ENCODE results near the gene RANBP3L. TPM values are rescaled to one million over a fixed set of nuclear protein-coding genes. Genes with fewer than 3 reads are reported as not detected.

Gene RANBP3L
- total RNA-seq, 1 experiment from 2014 or later: not detected

DNA sequence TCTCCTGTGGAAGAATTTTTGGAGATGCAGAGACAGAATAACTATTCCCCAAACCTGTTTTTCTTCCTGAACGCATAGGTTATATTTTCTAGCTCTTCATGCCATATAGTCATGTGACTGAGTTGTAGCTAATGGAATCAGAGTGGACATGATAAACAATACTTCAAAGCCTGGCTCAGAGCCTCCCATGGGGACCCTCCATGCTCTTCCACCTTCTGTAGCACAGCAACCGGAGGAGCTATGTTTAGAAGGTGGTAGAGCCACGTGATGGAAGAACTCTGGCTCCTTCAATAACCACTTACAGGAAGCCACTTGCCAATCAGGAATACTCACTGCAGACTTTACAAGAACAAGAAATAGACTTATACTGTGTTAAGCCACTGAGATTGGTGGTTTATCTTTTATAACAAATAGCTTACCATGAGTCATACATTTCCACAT, 99.2 kb downstream of the RANBP3L start:
- Histone ChIP-seq H3K14ac (ENCODE audit: insufficient read depth, low read length) (no peak overlapping the region), H3T11ph (ENCODE audit: low read length) (no peak overlapping the region), H3K23me2 (ENCODE audit: insufficient read length, low read depth, low read length, poor library complexity, severe bottlenecking) (no peaks in the 10 kb centered on the region), H2AK5ac (ENCODE audit: insufficient read length, low read length) (no peak overlapping the region), H4K8ac (replicated peaks; ENCODE audit: insufficient read length, low read depth, low read length) (no peak overlapping the region), H3K4me1 (ENCODE audit: insufficient read depth, low read length) (no peaks in the 10 kb centered on the region), H4K20me1 (ENCODE audit: control insufficient read depth, insufficient read depth, insufficient read length) (no peaks in the 10 kb centered on the region), H3K27me3 (ENCODE audit: insufficient read depth, low read length) (no peaks in the 10 kb centered on the region), H3K18ac (ENCODE audit: insufficient read length, low read depth, low read length) (no peak overlapping the region), H3K4me2 (ENCODE audit: insufficient read depth, insufficient read length, low read length) (no peak overlapping the region), H4K5ac (ENCODE audit: insufficient read length, low read depth, low read length) (no peak overlapping the region), H4K91ac (ENCODE audit: insufficient read length, low read depth, low read length) (no peak overlapping the region), H3K79me1 (ENCODE audit: insufficient read depth, low read depth, low read length, poor library complexity, severe bottlenecking) (no peaks in the 10 kb centered on the region), H3K9ac (ENCODE audit: extremely low read depth, insufficient read length, low read length) (no peak overlapping the region), H3K23ac (ENCODE audit: insufficient read length, low read depth, low read length) (no peak overlapping the region), H2BK5ac (ENCODE audit: insufficient read length, low read length) (no peak overlapping the region), H3K9me3 (ENCODE audit: control insufficient read depth, low read depth, low read length) (no peaks in the 10 kb centered on the region), H2BK120ac (ENCODE audit: low read depth, low read length, poor library complexity, severe bottlenecking) (no peak overlapping the region), H3K4ac (ENCODE audit: low read depth, low read length) (no peak overlapping the region), H3K56ac (ENCODE audit: insufficient read length, low read depth, low read length) (no peak overlapping the region), H2BK15ac (ENCODE audit: low read depth, low read length) (no peak overlapping the region), H2BK12ac (ENCODE audit: insufficient read length, low read depth, low read length) (no peak overlapping the region), H3K27ac (ENCODE audit: insufficient read length, low read depth, low read length) (no peak overlapping the region), H3K79me2 (ENCODE audit: insufficient read depth, low read length) (no peaks in the 10 kb centered on the region), H2AFZ (ENCODE audit: low read length) (no peak overlapping the region), H2BK20ac (ENCODE audit: low read depth, low read length, poor library complexity, severe bottlenecking) (no peak overlapping the region)
- peaks cover 0 to 10% (median 6%) of the 10 kb centered on the region in 3 experiments; a peak in 5 of 7 replicates for H3K36me3 Mint-ChIP-seq (ENCODE audit: insufficient read depth in 1 of 3, low read depth in 3 of 3)
- no peaks in the 10 kb centered on the region for H3K27me3 Mint-ChIP-seq (ENCODE audit: low read depth)
- no peak overlapping the region for H3K27ac Mint-ChIP-seq
- TF ChIP-seq, protein P1, sequence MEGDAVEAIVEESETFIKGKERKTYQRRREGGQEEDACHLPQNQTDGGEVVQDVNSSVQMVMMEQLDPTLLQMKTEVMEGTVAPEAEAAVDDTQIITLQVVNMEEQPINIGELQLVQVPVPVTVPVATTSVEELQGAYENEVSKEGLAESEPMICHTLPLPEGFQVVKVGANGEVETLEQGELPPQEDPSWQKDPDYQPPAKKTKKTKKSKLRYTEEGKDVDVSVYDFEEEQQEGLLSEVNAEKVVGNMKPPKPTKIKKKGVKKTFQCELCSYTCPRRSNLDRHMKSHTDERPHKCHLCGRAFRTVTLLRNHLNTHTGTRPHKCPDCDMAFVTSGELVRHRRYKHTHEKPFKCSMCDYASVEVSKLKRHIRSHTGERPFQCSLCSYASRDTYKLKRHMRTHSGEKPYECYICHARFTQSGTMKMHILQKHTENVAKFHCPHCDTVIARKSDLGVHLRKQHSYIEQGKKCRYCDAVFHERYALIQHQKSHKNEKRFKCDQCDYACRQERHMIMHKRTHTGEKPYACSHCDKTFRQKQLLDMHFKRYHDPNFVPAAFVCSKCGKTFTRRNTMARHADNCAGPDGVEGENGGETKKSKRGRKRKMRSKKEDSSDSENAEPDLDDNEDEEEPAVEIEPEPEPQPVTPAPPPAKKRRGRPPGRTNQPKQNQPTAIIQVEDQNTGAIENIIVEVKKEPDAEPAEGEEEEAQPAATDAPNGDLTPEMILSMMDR (conservative IDR thresholded peaks at IDR 0.05): no peak
- no CpG with 5 or more reads among the region's 3 CpGs for WGBS (ENCODE audit: extremely low coverage, insufficient read length, low lambda C conversion rate)
- no peaks in the 10 kb centered on the region for H3K9me3 Mint-ChIP-seq
- DNase-seq: no peak
- H3K4me1 Mint-ChIP-seq: no peaks in the 10 kb centered on the region
- no peak overlapping the region for H3K4me3 Mint-ChIP-seq
